HuH-7.5 (cell line): ENCODE measurements around the gene LBR.

Source experiments
- DNase-seq: peaks from one replicate; pipeline ENCODE4 v3.0.0; 2011; ENCODE audit warnings: low spot score

LBR gene

DNA sequence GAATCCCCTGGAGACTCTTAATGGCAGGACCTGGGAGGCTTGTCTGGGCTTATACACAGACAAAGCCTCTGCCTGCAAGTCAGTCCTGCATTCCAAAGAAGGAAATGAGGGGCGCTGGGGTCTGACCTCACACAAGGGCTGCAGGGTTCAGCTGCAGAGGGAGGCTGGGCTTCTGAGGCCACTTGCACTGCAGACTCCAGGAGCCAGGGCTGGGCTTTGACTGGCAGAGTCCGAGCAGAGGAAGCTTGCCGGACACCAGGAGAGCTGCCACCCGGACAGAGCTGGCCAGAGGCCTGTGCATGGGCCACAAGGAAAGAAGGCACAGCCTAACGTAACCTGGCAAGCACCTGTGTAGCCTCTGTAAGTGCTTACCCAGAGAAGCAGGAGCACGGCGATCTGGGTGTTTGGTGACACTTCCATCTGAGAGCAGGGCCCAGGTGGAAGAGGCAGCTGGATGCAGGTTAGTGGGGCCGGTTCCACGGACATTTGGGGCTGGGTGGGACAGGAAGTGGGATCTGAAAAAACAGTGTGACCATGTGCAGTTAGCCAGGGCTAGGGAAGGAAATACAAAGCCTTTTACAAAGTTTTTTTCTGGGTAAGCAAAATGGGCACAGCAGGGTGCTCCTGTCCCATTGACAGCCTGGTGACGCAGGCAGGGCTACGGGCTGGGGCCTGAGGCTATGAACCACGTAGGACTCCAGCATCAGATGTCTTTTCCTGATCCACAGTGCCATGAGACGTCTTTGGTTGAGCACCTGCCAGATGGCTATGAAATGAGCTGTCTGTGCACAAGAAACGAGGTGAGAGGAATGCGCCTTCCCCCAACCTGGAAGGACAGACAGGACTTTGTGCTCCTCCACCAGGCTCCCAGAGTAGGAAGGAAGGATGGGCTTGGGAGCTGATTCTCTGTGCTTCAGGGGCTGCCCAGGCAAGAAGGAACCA, 37.3 kb upstream of the LBR start:
- no peak for DNase-seq

DNA sequence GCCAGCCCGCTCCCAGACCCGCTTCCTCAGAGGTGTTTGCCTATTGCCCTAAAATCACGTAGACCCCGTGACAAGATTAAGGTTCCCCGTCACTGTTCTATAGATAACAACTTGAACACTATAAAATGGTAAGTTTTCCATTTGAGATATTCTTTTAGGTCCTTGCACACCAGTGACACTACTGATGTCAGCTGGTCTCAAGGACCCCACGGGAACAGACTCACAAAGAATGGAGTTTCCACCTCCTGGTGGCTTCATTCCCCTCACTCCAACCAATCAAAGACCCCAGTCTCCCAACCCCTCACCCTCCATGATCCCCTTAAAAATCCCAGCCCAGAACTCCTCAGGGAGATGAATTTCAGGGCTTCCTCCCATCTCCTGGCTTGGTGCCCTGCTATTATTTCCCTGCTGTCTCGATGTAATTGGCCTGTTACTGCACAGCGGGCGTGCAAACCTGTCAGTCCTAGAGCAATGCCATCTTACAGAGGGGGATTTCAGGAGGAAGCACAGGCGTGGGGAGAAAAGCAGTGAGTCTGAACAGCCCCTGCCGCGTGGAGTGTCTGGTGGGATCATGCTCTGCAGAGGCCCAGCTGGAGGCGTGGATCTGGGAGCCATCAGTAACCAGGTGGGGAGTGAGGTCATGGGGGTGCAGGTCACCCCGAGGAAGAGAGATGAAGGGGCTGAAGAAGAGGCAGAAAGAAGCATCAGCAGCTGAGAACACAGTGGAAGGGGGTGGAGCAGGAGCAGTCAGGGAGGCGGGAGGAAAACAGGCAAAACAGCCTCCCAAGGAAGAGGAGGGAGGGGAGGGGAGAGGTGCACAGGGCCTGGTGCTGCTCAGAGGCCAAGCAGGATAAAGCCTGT, 35.1 kb upstream of the LBR start:
- DNase-seq = no peak

DNA sequence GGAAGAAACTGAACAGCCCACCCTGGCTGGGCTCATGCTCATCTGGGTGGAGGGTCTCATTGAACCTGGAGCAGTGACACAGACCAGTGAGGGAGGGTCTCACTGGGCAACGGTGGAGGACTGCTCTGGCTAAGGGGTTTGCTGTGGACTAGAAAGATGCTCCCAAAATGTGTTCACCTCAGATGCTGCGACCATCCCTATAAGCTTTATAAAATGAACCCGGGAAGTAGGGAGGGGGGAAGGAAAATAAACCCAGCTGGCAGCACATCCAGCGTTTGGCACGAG, 34.5 kb upstream of the LBR start:
- no peak for DNase-seq

DNA sequence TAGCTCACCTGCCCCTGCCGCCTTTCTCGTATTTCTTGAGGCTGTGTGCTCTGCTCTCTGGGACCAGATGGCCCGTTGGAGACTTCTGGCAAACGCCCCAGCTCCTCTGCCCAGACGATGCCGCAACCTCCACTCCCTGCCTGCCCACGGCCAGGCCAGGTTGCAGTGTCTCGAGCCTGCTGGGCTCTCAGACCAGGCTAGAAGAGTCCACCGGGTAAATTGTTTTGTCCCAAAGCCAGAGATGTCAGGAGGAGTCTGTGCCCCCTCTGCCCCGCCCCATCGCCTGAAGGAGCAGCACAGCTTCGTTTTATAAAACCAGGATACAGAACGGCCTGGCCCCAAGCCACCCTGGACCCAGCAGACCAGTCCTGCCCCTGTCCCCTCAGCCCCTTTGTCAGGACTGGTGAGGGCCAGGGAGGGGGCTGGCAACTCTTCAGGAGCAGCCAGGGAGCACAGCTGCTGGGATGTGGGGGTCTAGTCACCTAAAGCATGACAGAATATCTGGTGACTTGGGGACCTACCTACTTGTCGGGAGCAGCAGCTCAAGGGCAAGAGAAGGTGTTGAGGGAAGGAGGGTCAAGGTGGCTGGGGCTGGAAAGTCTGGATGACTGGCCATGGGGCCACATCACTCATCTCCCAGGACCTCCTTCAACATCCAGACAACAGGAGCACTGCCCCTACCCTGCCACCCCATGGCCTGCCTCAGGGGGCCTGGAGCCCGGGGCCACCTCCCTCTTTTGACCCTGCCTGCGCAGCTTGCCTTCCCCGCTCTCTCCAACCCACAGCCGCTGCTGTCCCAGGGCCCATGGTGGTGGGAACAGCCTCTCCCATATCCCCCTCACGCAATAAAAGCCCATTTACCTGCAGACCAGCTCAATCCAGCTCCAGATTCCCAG, 33.9 kb upstream of the LBR start:
- no peak for DNase-seq

DNA sequence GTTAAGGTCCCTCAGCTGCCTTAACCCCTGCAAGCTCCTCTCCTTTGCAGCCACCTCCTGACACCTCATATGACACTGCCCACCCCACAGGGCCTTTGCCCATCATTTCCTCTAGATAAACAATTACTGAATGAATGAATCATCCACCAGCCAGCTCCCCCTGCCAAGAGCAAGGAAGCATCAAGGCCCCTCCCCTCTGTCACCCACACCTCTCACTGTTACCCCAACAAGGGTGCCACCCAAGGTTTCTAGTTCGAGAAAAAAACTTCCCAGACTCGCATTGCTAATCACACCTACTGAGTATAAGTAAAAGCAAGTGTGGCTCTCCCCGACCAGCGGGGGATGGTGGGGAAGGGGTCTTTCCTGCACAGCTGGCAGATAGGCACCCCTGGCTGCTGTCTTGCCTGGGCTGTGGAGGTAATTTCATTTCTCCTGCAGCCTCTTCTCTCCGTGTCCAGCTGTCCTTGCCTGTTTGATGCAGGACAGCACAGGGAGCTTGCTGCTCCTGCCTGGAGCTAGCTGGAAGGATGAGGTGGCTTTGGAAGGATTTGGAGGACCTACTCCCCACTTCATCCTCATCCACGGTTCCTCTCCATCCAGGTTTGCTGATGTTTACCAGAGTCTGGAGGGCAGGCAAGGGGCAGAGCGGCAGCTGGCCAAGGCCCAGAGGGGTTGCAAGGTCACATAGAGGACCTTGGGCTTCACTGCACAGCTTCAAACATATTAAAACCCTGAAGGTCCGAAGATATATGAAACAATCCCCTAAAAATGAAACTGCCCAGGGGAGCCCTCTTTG, 33.1 kb upstream of the LBR start:
- DNase-seq = no peak

DNA sequence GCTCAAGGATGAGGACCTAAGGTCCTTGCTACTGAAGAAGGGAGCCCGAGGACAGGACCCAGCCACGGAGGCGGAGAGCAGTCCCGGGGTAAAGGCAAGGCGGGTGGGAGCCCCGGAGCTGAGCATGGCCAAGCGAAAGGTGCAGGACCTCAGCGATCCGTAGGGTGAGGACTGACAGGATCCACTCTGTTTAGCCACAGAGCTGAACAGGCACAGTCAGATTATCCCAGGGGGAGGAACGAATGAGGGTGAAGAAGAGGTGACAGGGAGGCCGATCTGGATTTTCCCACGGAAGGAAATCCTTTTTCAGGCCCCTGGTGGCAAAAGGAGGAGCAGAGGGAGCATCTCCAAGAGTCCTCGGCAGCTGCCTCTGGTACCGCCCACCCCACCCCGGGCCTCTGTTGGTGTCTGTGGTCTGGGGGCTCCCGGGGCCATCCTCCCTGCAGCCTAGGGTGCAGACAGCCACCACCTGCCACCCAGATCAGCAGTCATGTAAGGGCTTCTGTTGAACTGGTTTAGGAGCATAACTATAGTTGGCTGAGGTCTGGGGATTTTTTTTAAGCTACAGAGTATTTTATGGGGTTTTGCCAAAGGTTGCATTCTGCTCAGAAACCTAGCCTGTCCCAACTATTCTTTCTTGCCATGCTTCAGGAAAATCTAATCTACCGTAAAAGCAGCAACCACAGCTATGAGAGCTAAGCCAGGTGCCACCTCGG, 32.3 kb upstream of the LBR start:
- DNase-seq = no peak

DNA sequence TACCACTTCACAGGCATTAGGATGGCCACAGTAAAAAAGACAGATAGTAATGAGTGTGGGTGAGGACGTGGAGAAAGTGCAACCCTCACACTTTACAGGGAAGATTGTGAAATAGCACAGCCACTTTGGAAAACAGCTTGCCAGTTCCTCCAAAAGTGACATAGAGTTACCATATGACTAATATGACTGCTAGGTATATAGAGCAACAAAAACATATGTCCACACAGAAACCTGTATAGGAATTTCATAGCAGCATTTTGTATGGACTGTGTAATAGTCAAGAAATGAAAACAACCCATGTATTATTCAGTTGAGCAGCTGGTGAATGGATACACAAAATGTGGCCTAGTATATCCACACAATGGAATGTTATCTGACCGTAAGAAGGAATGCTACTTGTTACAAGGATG, 30.4 kb upstream of the LBR start:
- DNase-seq = no peak

DNA sequence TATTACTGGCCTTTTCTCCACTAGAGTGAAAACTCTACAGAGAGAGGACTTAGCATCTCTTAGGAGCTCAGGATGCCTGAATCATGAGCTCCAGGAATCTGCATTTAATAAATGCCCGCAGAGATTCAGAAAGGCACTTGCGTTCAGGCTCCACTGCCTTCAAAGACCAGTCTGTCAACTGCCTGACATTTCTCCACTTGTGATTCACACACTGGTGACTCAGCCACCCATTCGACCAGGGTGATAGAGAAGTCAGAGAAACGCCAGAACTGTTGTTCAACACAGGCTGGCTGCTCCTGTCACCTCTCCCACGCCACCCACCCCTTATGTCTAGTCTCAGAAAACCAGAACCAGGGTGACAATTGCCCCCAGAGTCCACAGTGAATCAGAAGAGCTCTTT, 26.9 kb upstream of the LBR start:
- peak; percentile 46 for DNase-seq

DNA sequence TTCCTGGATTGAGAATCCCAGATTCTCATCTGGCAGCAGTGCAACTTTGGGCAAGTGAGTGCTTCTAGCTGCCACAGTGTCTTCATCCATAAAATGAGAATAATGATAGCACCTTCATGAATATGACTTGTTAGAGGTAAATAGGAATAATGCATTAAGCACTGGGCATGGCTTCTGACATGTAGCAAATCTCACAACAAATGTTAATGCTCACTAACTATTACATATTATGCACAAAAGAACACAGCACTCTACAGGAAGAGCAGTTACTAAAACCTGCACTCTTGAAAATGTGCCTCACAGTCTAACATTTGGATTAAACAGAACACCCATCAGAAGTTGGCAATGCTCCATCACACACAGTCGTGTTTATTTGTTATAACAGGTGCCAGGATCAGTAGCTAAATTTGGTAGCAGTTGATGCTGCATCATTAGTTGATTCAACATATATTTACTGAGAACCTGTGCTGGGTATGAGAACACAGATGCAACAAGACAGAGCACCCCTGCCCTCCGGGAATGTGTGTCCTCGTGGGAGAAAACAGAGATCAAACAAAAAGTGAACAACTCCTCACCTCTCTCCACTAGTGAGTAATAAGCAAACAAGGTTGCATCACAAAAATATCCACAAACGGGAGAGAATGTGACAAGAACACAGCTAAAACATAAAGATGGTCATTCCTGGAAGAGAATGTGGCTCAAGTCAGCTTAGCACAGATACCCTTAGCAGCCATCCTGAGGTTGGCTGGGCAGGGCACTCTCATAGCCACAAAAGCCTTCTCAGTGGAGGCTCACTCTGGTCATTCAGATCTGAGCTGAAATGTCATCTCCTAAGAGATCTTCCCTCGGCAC, 26.2 kb upstream of the LBR start:
- peak; percentile 62 for DNase-seq

DNA sequence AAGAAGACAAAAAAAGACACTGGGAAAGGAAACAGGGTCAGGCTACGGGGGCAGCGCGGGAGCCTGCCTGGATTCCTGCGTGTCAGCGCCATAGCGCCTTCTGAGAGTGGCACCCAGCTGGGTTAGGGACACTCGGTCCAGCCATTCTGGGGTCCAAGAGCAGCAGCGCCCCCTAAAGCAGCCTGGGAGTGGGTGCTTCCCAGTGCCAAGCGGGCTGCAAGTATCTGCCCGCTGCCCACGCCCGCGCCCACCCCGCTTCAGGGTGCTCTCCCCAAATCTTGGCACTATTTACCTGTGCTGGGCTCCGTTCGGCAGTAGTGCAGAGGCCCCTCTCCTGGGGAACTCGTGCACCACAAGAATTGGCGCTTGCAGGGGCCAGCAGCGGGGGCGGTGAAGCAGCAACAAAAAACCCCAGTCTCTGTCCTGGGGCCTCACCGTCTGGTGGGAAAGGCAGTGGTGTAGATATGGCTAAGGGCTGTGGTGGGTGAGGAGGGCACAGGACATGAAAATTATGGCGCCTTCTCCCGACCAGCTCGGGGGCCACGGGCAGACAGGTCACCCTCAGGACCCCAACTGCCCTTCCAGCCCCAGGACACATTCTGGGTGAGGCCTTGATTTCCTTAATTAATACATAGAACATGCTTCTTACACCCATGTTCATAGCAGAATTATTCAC, 24.1 kb upstream of the LBR start:
- DNase-seq = no peak

DNA sequence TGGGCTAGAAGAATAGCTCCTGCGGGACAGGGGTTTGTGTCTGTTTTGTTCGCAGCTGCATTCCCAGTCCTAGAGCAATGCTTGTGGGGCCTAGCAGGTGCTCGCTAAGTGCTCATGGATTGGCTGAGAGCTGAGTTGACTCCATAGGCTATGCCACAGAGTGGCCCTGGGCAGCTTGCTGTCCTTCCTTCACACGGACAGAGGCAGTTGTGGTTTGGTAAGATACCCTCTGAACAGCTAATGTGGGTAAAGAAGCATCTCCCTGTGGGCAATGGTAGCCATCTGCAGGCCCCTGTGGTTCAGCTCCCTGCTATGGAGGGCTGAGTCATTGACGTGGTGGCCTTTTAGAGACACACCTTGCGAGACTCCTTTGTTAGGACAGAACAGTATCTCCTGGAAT, 23.5 kb upstream of the LBR start:
- no peak for DNase-seq

DNA sequence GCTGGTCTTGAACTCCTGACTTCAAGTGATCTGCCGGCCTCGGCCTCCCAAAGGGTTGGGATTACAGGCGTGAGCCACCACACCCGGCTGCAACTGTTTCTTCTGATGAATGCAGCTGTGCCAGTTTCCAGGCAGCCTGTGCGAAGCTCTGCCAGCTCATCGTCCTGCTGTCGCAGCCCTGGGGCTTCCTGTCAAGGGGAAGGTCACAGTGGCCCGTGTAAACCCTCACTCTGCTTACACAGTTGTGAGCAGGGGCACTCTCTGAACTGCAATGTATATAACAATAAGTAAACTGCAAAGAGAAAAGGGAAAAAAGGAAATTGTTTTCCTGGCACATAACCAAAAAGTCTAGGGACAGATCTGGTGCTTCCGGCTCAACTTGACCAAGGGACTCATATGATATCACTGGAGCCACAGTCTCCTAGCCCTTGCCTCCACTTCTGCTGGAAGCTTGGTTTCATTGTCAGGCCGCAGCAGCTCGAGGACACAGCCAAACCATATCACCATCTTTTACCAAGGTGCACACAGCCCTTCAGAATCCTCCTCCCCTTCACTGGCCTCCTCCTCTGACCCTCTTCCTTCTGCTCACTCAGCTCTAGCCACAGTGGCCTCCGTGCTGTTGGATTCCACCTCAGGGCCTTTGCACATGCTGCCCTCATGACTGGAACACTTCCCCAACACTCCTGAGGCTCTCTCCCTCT, 22.8 kb upstream of the LBR start:
- DNase-seq = no peak

DNA sequence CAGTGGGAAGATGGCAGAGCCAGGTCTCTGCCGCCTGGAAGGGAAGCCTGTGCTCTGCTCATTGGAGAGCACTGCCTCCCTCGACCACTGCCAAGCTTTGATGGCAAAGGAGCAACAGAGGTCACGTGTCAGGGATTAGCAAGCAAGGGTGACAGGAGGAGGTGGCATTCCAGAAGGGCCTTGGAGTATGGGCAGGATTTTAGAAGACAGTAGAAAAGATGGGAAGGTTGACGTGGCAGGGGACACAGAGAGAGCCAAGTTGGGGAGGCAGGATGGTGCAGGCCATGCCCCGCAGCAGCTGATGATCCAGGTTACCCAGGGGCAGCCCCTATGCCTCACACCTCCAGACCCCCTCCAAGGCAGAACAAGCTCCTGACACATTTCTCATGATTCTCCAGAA, 21.9 kb upstream of the LBR start:
- no peak for DNase-seq

DNA sequence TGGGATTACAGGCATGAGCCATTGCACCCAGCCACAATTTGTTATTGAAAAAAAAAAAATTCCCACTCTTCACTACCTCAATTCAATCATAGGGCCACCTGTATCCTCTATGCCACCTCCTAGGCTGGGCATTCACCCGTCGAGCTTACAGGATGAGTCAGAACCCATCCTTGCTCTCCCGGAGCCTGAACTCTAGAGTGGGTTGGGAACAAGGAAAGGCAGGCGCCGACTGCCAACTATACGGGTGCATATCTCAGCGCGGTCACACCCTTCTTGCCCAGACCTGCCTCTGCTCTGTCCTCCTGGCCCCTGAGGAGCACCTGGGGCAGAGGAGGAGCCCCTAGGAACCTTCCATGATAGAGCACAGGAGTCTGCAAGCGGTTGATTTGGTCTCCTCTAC, 21.4 kb upstream of the LBR start:
- no peak for DNase-seq

DNA sequence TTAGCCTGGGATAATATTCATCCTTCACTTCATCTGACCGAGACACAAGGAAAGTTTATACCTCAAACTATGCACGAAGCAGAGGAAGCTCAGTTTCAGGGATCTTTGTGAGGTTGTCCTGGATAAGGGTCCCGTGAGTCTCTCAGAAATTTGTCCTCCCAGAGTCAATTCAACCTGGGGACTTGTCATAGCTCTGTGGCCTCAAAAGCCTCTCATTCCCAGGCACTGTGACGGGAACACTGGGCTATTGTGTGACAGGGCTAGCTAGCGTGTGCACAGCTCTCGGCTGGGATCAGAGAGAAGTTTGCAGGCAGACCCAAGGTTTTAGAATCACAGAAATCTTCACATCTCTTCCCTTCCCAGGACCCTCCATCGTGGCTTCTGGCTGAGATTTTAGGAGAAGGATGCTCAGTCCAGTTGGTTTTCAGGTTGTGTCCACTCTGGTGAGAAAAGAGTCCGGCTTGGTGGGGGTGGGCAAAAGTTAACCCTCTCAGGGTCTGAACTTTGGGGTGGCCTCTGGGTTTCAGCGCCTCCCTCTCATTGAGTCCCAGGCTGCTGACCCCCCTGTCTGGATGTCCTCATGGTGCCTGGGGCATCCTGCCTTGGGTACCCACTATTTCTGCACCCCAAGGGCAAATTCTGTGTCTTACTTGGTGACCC, 20.4 kb upstream of the LBR start:
- no peak for DNase-seq

DNA sequence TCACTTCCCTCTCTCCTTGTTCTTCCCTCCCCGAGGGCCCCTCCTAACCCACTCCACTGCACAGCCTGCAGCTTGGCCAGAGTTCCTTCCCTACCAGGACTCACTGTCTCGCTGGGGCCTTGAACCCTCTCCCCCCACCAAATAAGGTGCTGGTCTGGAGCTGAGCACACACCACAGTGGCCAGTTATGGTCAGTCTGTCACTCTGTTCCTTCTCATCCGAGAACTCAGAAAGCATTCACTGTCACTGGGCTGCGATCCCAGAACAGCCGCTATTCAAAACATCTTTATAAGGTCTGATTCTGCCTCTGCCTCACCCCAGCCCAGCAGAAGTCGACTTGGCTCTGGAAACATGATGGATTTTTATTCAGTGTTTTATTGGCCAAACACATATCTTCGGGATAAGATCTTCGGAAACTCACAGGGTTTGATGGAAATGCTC, 19.8 kb upstream of the LBR start:
- DNase-seq = no peak

DNA sequence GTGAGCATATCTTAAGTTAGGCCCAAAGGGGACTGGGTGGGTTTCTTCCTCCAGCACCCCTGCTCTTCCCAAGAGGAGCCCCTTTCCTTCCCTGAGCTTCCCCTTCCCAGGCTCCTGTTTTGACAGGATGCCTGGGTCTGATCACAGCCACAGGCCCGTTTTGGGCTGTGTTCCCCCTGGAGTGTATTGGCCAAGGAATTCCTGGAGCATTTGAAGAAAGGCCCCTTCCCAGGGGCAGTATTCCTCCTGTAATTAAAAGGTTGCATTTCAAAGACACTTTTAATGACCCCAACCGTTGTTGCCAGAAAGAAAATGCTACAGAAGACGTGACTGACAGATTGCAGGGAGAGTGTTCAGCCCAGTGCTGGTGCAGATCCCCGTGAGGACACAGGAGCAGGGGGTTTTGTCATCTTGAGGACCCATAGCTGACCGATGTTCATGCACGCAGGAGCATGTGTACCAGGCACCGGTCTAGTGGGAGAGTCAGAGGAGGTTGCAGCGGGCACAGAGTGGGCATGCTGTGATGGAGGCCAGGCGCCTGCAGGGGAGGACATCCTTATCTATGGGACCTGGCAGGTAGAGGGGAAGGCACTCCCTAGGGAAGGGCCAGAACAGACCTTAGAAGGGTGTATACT, 19.3 kb upstream of the LBR start:
- DNase-seq = no peak

DNA sequence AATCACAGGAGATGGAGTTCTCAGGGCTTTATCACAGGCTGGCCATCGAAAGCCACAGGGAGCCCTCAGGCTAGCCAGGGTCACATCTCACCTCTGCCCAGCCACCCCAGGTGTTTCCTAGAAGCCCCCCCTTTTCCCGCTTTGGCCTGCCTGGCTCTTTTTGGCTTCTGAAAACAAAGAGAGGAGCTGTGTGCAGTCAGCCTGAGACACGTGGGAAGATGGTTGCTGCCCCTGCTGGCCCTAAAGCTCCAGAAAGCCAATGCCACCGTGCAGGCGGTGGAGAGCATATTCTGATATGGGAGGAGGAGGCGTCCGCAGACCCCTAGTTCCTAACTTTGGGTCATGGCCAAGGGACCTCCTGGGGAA, 18.7 kb upstream of the LBR start:
- no peak for DNase-seq
